Endothelial cell of umbilical vein (primary cell): Measurements from ENCODE around the gene PLA2G4C. TPM values are rescaled to one million over a fixed set of nuclear protein-coding genes. Genes with fewer than 3 reads are reported as not detected.

Experiments used
- BruUV-seq: library from RNA; stranded (reverse); fragments of 400-500 nt; replicated peaks from 2 replicates; lab custom pipeline; 2021; lab: Mats Ljungman, UMichigan
- CTCF ChIA-PET: fragments of 300-600, 350-600 bp; sonication (Branson Sonifier 250); formaldehyde crosslinking; loops from one replicate; lab custom pipeline; 2021; ENCODE audit warnings: antibody characterized with exemption, inconsistent platforms; lab: Charles Lee
- POLR2A ChIA-PET: fragments of 300-600, 350-600 bp; sonication (Branson Sonifier 250); formaldehyde crosslinking; loops from one replicate; lab custom pipeline; 2021; ENCODE audit warnings: antibody characterized with exemption, inconsistent platforms; lab: Charles Lee
- DNase-seq: peaks from one replicate; pipeline ENCODE4 v3.0.0-alpha.2; 2011; ENCODE audit warnings: low read depth, low spot score
- FAIRE-seq: peaks from 2 replicates; lab custom pipeline; 2011; peaks lifted over from hg19 to GRCh38; lab: Jason Lieb, UNC
- H2AFZ ChIP-seq: 2 replicates; pipeline ENCODE4 v1.6.0; 2012; ENCODE audit warnings: low read depth, low read length, control low read depth, inconsistent platforms
- H3K27ac ChIP-seq: 2 replicates; pipeline ENCODE4 v1.5.1; 2011; ENCODE audit warnings: low read depth, mild to moderate bottlenecking, control low read depth, low read length, moderate library complexity; ENCODE audit not compliant: insufficient read depth
- H3K27me3 ChIP-seq, 2 experiments: 2 replicates each; pipeline versions ENCODE4 v1.6.0 to v1.6.1; 2011; ENCODE audit warnings: low read length in 2 of 2, mixed read lengths in 1 of 2; ENCODE audit not compliant: control insufficient read depth in 2 of 2, insufficient read depth in 2 of 2
- H3K36me3 ChIP-seq, 2 experiments: 2 replicates in 1 of 2; 3 replicates in 1 of 2; pipeline ENCODE4 v1.5.1; 2011; ENCODE audit warnings: low read length in 2 of 2, mild to moderate bottlenecking in 1 of 2, moderate library complexity in 1 of 2; ENCODE audit not compliant: control insufficient read depth in 2 of 2, insufficient read depth in 2 of 2; ENCODE audit errors: extremely low read depth in 1 of 2
- H3K4me1 ChIP-seq: 3 replicates; pipeline ENCODE4 v1.5.1; 2011; ENCODE audit warnings: mild to moderate bottlenecking, low read length; ENCODE audit not compliant: control insufficient read depth, insufficient read depth; ENCODE audit errors: extremely low read depth
- H3K4me2 ChIP-seq: 2 replicates; pipeline ENCODE4 v1.6.1; 2011; ENCODE audit warnings: low read length, control low read depth, mixed read lengths; ENCODE audit not compliant: insufficient read depth
- H3K4me3 ChIP-seq, 3 experiments: fragments of 200-600 bp in 1 of 3; sonication (generic), shearing (Covaris generic) in 1 of 3; replicated peaks in 1 of 3; 2 replicates each; pipeline ENCODE4 v1.5.1; 2011 to 2016; ENCODE audit warnings: control low read depth in 3 of 3, low read length in 3 of 3, mild to moderate bottlenecking in 2 of 3, inconsistent platforms in 1 of 3, low read depth in 1 of 3, moderate library complexity in 1 of 3; ENCODE audit not compliant: insufficient read depth in 1 of 3
- H3K79me2 ChIP-seq: 2 replicates; pipeline ENCODE4 v1.6.0; 2012; ENCODE audit warnings: low read length, inconsistent platforms; ENCODE audit not compliant: control insufficient read depth, insufficient read depth
- H3K9ac ChIP-seq: replicated peaks from 2 replicates; pipeline ENCODE3; 2011; ENCODE audit warnings: low read length, control low read depth; ENCODE audit not compliant: insufficient read depth; ENCODE audit errors: extremely low read depth
- H3K9me1 ChIP-seq: replicated peaks from 3 replicates; pipeline ENCODE4 v1.6.0; 2011; ENCODE audit warnings: mild to moderate bottlenecking, low read length; ENCODE audit not compliant: control insufficient read depth, insufficient read depth; ENCODE audit errors: extremely low read depth
- H3K9me3 ChIP-seq: replicated peaks from 2 replicates; pipeline ENCODE4 v1.5.1; 2012; ENCODE audit warnings: low read length, inconsistent platforms; ENCODE audit not compliant: control insufficient read depth, insufficient read depth
- H4K20me1 ChIP-seq: replicated peaks from 2 replicates; pipeline ENCODE3; 2011; ENCODE audit warnings: mild to moderate bottlenecking, low read length; ENCODE audit not compliant: control insufficient read depth, insufficient read depth; ENCODE audit errors: extremely low read depth
- CTCF ChIP-seq, 2 donors: IDR thresholded peaks; 1 replicate in 1 of 2; 2 replicates in 1 of 2; pipeline ENCODE4 v1.5.1; 2011; ENCODE audit warnings: low read length in 2 of 2, mild to moderate bottlenecking in 2 of 2, moderate library complexity in 2 of 2, control low read depth in 1 of 2, inconsistent platforms in 1 of 2, low read depth in 1 of 2; ENCODE audit not compliant: insufficient read depth in 1 of 2; ENCODE audit errors: extremely low read depth in 1 of 2
- EZH2 ChIP-seq: IDR thresholded peaks from 2 replicates; pipeline ENCODE4 v1.6.1; 2012; ENCODE audit warnings: borderline replicate concordance, low read depth, mild to moderate bottlenecking, moderate library complexity, low read length, inconsistent platforms; ENCODE audit not compliant: severe bottlenecking
- GATA2 ChIP-seq: IDR thresholded peaks from 2 replicates; pipeline ENCODE4 v1.7.0; 2011; ENCODE audit warnings: low read depth, mild to moderate bottlenecking, moderate library complexity, mixed read lengths, low read length; ENCODE audit not compliant: insufficient read length, insufficient read depth
- MAX ChIP-seq: IDR thresholded peaks from 2 replicates; pipeline ENCODE4 v1.6.1; 2011; ENCODE audit not compliant: insufficient read depth, insufficient read length
- MYC ChIP-seq: IDR thresholded peaks from one replicate; pipeline ENCODE4 v1.6.1; 2011; ENCODE audit warnings: mild to moderate bottlenecking, low read depth, low read length
- POLR2AphosphoS5 ChIP-seq: IDR thresholded peaks from 2 replicates; pipeline ENCODE4 v1.6.1; 2012; ENCODE audit warnings: low read depth, mild to moderate bottlenecking, control low read depth, low read length, moderate library complexity; ENCODE audit not compliant: insufficient read depth
- dilution Hi-C: fragments of 300-500 bp; cut with MboI; formaldehyde crosslinking; loops from one replicate; pipeline ENCODE4 v1.15.0; 2019; ENCODE audit warnings: low sequenced_read_pairs; ENCODE audit not compliant: extremely low pct_ligation_motif_present
- intact Hi-C: fragments of 100-400 bp; cut with micrococcal nuclease; formaldehyde crosslinking; loops from one replicate; pipeline ENCODE4 v1.10.0; 2022
- polyA plus RNA-seq, 4 experiments: library from polyadenylated mRNA; depleted of rRNA in 3 of 4; stranded (reverse) in 3 of 4; unstranded in 1 of 4; fragments of >200 nt; gene quantifications; 2 replicates each; pipeline versions ENCODE4 v1.2.1 to v1.2.3, GENCODE V29; 2011 to 2012; ENCODE audit warnings: missing spikeins in 1 of 4
- total RNA-seq: library from RNA; stranded (reverse); gene quantifications from 2 replicates; pipeline ENCODE4 v1.2.3, GENCODE V29; 2021

The PLA2G4C gene
- total and polyA plus RNA-seq, 2 donors (not counting 3 experiments of a cell fraction or from before 2014, with no cell fraction given) = 53.1 to 63.4 TPM

GRCh38 chr19:48136547-48136946, 25.9 kb upstream of the PLA2G4C start:
- dilution Hi-C loops (no loop called here), intact Hi-C loops (no loop called here)
- Histone ChIP-seq H3K4me2 (no peak overlapping the region), H2AFZ (no peak overlapping the region), H3K9ac (no peak overlapping the region), H4K20me1 (no peaks in the 10 kb centered on the region), H3K79me2 (no peaks in the 10 kb centered on the region), H3K9me3 (no peaks in the 10 kb centered on the region), H3K27ac (no peak overlapping the region), H3K4me1 (no peaks in the 10 kb centered on the region), H3K27me3 (no peaks in the 10 kb centered on the region), H3K4me3 (no peak overlapping the region), H3K9me1 (no peaks in the 10 kb centered on the region), H3K36me3 (peaks cover 2 to 9% of the 10 kb centered on the region in 2 experiments)
- no peak for DNase-seq
- TF ChIP-seq MYC (no peak), CTCF (IDR thresholded peaks at IDR 0.05; ENCODE audit: extremely low read depth in 1 of 2, insufficient read depth in 1 of 2, low read depth in 1 of 2, low read length in 2 of 2) (no peak), GATA2 (no peak), EZH2 (no peak), MAX (no peak), POLR2AphosphoS5 (no peak)
- ChIA-PET POLR2A (no interaction called here), CTCF (interaction anchor here (1.8 to 5.0 kb wide), 2 partner anchors 11 to 16 kb away, joined by 5 to 18 read pairs; no protein-coding TSS in a partner anchor)
- no TSS peak for BruUV-seq
- no peak for FAIRE-seq
